Inflammatory macrophage treated with lipopolysaccharide for 1 hour (primary cell): Measurements from ENCODE around the gene CXCL5.
"Not testable (repeated sequence)": the region's sequence is repeated elsewhere in the genome, so short reads cannot be mapped to it uniquely, and the experiment has no call there.

Source experiments
- DNase-seq, 2 donors: peaks; one replicate each; pipeline ENCODE4 v3.0.0-alpha.2; 2020 to 2022

The CXCL5 gene

GRCh38 chr4:74014332-74014731 lies 15.9 kb upstream of the CXCL5 start:
- DNase-seq = no peak

GRCh38 chr4:74013264-74013663 lies 14.8 kb upstream of the CXCL5 start:
- DNase-seq = peak in 1 of 2 donors; percentile 30

GRCh38 chr4:74012130-74012529 lies 13.7 kb upstream of the CXCL5 start:
- no peak for DNase-seq

- DNase-seq = peak; percentile 33 to 57
Measured at GRCh38 chr4:74009307-74009706, 10.8 kb upstream of the CXCL5 start.

GRCh38 chr4:74006009-74006476 lies 7.6 kb upstream of the CXCL5 start:
- DNase-seq = no peak

- no peak for DNase-seq
Measured at GRCh38 chr4:74005528-74005927, 7.1 kb upstream of the CXCL5 start.

GRCh38 chr4:74004668-74005067 lies 6.2 kb upstream of the CXCL5 start:
- no peak for DNase-seq

- DNase-seq = no peak
Measured at GRCh38 chr4:74000301-74000700, 1.8 kb upstream of the CXCL5 start.

GRCh38 chr4:73992050-73992449 lies 6.4 kb downstream of the CXCL5 start:
- no peak for DNase-seq

- no peak for DNase-seq
Measured at GRCh38 chr4:73991742-73992000, 6.8 kb downstream of the CXCL5 start.

GRCh38 chr4:73990988-73991741 lies 7.3 kb downstream of the CXCL5 start:
- no peak for DNase-seq

GRCh38 chr4:73989928-73990327 lies 8.5 kb downstream of the CXCL5 start:
- no peak for DNase-seq

- no peak for DNase-seq
Measured at GRCh38 chr4:73989031-73989430, 9.4 kb downstream of the CXCL5 start.

- no peak for DNase-seq
Measured at GRCh38 chr4:73988061-73988460, 10.4 kb downstream of the CXCL5 start, which contains the start of gene PPBP. Gene PPBP, minus strand, starts transcription at chr4:73988190. Its CDS starts 87 bp downstream, at chr4:73988103.

- DNase-seq = no peak
Measured at GRCh38 chr4:73985528-73985852, 13.0 kb downstream of the CXCL5 start.

- no peak for DNase-seq
Measured at GRCh38 chr4:73984736-73985527, 13.5 kb downstream of the CXCL5 start.

- not testable (repeated sequence) for DNase-seq
Measured at GRCh38 chr4:73981175-73981574, 17.3 kb downstream of the CXCL5 start.

- DNase-seq = no peak
Measured at GRCh38 chr4:73979407-73979957, 19.0 kb downstream of the CXCL5 start.

GRCh38 chr4:73978886-73979285 lies 19.6 kb downstream of the CXCL5 start:
- no peak for DNase-seq

- DNase-seq = no peak
Measured at GRCh38 chr4:73976716-73977115, 21.8 kb downstream of the CXCL5 start.

GRCh38 chr4:73976217-73976616 lies 22.3 kb downstream of the CXCL5 start:
- DNase-seq = no peak

- no peak for DNase-seq
Measured at GRCh38 chr4:73974352-73974751, 24.1 kb downstream of the CXCL5 start.

GRCh38 chr4:73970945-73971344 lies 27.5 kb downstream of the CXCL5 start:
- no peak for DNase-seq

- DNase-seq = no peak
Measured at GRCh38 chr4:73970011-73970410, 28.5 kb downstream of the CXCL5 start.
